Memory B cell (primary cell): ENCODE results near the gene CLCN7.

Source experiments
- ATAC-seq: fragments of 150-1000 bp; cut with Tn5 transposase; 2 replicates; pipeline ENCODE4 v1.10.0; 2021; ENCODE audit warnings: low read depth, mild to moderate bottlenecking, moderate library complexity
- DNase-seq, 2 donors: peaks; one replicate each; pipeline ENCODE4 v3.0.0; 2022; ENCODE audit warnings: low spot score in 2 of 2
- H3K27ac Mint-ChIP-seq: one replicate; pipeline ENCODE4 v1.8.0; 2022; ENCODE audit warnings: mild to moderate bottlenecking, moderate library complexity, mixed read lengths
- H3K27me3 Mint-ChIP-seq: one replicate; pipeline ENCODE4 v1.8.0; 2022; ENCODE audit warnings: mixed read lengths
- H3K36me3 Mint-ChIP-seq: one replicate; pipeline ENCODE4 v1.8.0; 2022; ENCODE audit warnings: mild to moderate bottlenecking, mixed read lengths
- H3K4me1 Mint-ChIP-seq: one replicate; pipeline ENCODE4 v1.8.0; 2022; ENCODE audit warnings: mixed read lengths
- H3K4me3 Mint-ChIP-seq: one replicate; pipeline ENCODE4 v1.8.0; 2022; ENCODE audit warnings: mild to moderate bottlenecking, moderate library complexity, mixed read lengths
- H3K9me3 Mint-ChIP-seq: one replicate; pipeline ENCODE4 v1.8.0; 2022; ENCODE audit warnings: mixed read lengths

Gene CLCN7

GRCh38 chr16:1424028-1424427, 50.8 kb downstream of the CLCN7 start:
- Mint-ChIP-seq H3K4me3 (no peak overlapping the region), H3K27me3 (no peaks in the 10 kb centered on the region), H3K4me1 (peaks cover 7% of the 10 kb centered on the region), H3K9me3 (no peaks in the 10 kb centered on the region), H3K27ac (peak overlapping the region; percentile 4), H3K36me3 (peaks cover 2% of the 10 kb centered on the region)
- DNase-seq, result no peak
- no peak for ATAC-seq

GRCh38 chr16:1422076-1422475, 52.8 kb downstream of the CLCN7 start:
- no peaks in the 10 kb centered on the region for H3K27me3 Mint-ChIP-seq
- H3K9me3 Mint-ChIP-seq, result no peaks in the 10 kb centered on the region
- no peak overlapping the region for H3K4me3 Mint-ChIP-seq
- peak overlapping the region; percentile 97 for H3K27ac Mint-ChIP-seq
- DNase-seq (no peak), ATAC-seq (no peak)
- H3K4me1 Mint-ChIP-seq, result peaks cover 7% of the 10 kb centered on the region
- peaks cover 2% of the 10 kb centered on the region for H3K36me3 Mint-ChIP-seq

- H3K27me3 Mint-ChIP-seq, result no peaks in the 10 kb centered on the region
- H3K36me3 Mint-ChIP-seq, result peaks cover 2% of the 10 kb centered on the region
- peaks cover 10% of the 10 kb centered on the region for H3K4me1 Mint-ChIP-seq
- H3K9me3 Mint-ChIP-seq, result no peaks in the 10 kb centered on the region
- ATAC-seq (no peak), DNase-seq (no peak)
- peak overlapping the region; percentile 97 for H3K4me3 Mint-ChIP-seq
- peak overlapping the region; percentile 97 for H3K27ac Mint-ChIP-seq
These were observed 54.7 kb downstream of the CLCN7 start for GRCh38 chr16:1420111-1420539.

GRCh38 chr16:1416521-1416941, 58.3 kb downstream of the CLCN7 start:
- no peak overlapping the region for H3K4me3 Mint-ChIP-seq
- no peaks in the 10 kb centered on the region for H3K9me3 Mint-ChIP-seq
- peaks cover 2% of the 10 kb centered on the region for H3K36me3 Mint-ChIP-seq
- H3K4me1 Mint-ChIP-seq, result peaks cover 14% of the 10 kb centered on the region
- peak overlapping the region; percentile 53 for H3K27ac Mint-ChIP-seq
- DNase-seq (no peak), ATAC-seq (no peak)
- no peaks in the 10 kb centered on the region for H3K27me3 Mint-ChIP-seq

- peak; percentile 74 to 79 for DNase-seq
- no peaks in the 10 kb centered on the region for H3K9me3 Mint-ChIP-seq
- no peaks in the 10 kb centered on the region for H3K36me3 Mint-ChIP-seq
- peaks cover 7% of the 10 kb centered on the region for H3K4me1 Mint-ChIP-seq
- ATAC-seq, result peak; percentile 66
- peak within 1 kb of the TSS; percentile 90 for H3K4me3 Mint-ChIP-seq
- H3K27ac Mint-ChIP-seq, result peak within 1 kb of the TSS; percentile 93
- H3K27me3 Mint-ChIP-seq, result no peaks in the 10 kb centered on the region
These were observed 60.1 kb downstream of the CLCN7 start, which contains the start of gene UNKL for GRCh38 chr16:1414532-1415260. TSS of gene UNKL (minus strand) at chr16:1414704. CDS start at chr16:1414691, 13 bp downstream.

GRCh38 chr16:1413684-1414531, 60.9 kb downstream of the CLCN7 start:
- DNase-seq, result peak; percentile 66 to 72
- peaks cover 9% of the 10 kb centered on the region for H3K4me1 Mint-ChIP-seq

GRCh38 chr16:1412847-1413246, 62.0 kb downstream of the CLCN7 start:
- no peak for DNase-seq
- no peak for ATAC-seq
- peaks cover 13% of the 10 kb centered on the region for H3K4me1 Mint-ChIP-seq
- H3K4me3 Mint-ChIP-seq, result peak overlapping the region; percentile 46
- no peaks in the 10 kb centered on the region for H3K9me3 Mint-ChIP-seq
- H3K27me3 Mint-ChIP-seq, result no peaks in the 10 kb centered on the region
- H3K36me3 Mint-ChIP-seq, result no peaks in the 10 kb centered on the region
- no peak overlapping the region for H3K27ac Mint-ChIP-seq

More at GRCh38 chr16:1413684-1414531, 60.9 kb downstream of the CLCN7 start:
- Mint-ChIP-seq H3K27me3 (no peaks in the 10 kb centered on the region), H3K9me3 (no peaks in the 10 kb centered on the region), H3K27ac (peak overlapping the region; percentile 93), H3K4me3 (peak overlapping the region; percentile 90), H3K36me3 (no peaks in the 10 kb centered on the region)
- ATAC-seq, result peak; percentile 75

GRCh38 chr16:1408171-1408837, 66.5 kb downstream of the CLCN7 start:
- peaks cover 3% of the 10 kb centered on the region for H3K36me3 Mint-ChIP-seq
- H3K9me3 Mint-ChIP-seq, result no peaks in the 10 kb centered on the region
- ATAC-seq (peak; percentile 94), DNase-seq (peak; percentile 96 to 98)
- peak overlapping the region; percentile 82 for H3K27ac Mint-ChIP-seq
- peaks cover 12% of the 10 kb centered on the region for H3K4me1 Mint-ChIP-seq
- H3K27me3 Mint-ChIP-seq, result no peaks in the 10 kb centered on the region
- peak overlapping the region; percentile 87 for H3K4me3 Mint-ChIP-seq

GRCh38 chr16:1407753-1408152, 67.1 kb downstream of the CLCN7 start:
- peak overlapping the region; percentile 87 for H3K4me3 Mint-ChIP-seq
- ATAC-seq, result no peak
- no peak overlapping the region for H3K27ac Mint-ChIP-seq
- H3K4me1 Mint-ChIP-seq, result peaks cover 13% of the 10 kb centered on the region
- no peaks in the 10 kb centered on the region for H3K9me3 Mint-ChIP-seq
- no peaks in the 10 kb centered on the region for H3K27me3 Mint-ChIP-seq
- H3K36me3 Mint-ChIP-seq, result peaks cover 7% of the 10 kb centered on the region
- no peak for DNase-seq

- H3K27ac Mint-ChIP-seq, result no peak overlapping the region
- no peak overlapping the region for H3K4me3 Mint-ChIP-seq
- no peaks in the 10 kb centered on the region for H3K9me3 Mint-ChIP-seq
- DNase-seq (no peak), ATAC-seq (no peak)
- no peaks in the 10 kb centered on the region for H3K27me3 Mint-ChIP-seq
- H3K36me3 Mint-ChIP-seq, result peaks cover 19% of the 10 kb centered on the region
- peaks cover 7% of the 10 kb centered on the region for H3K4me1 Mint-ChIP-seq
These were observed 71.1 kb downstream of the CLCN7 start for GRCh38 chr16:1403733-1404132.

GRCh38 chr16:1403036-1403435, 71.8 kb downstream of the CLCN7 start:
- no peaks in the 10 kb centered on the region for H3K27me3 Mint-ChIP-seq
- DNase-seq (no peak), ATAC-seq (no peak)
- H3K4me1 Mint-ChIP-seq, result peaks cover 3% of the 10 kb centered on the region
- H3K27ac Mint-ChIP-seq, result no peak overlapping the region
- no peaks in the 10 kb centered on the region for H3K9me3 Mint-ChIP-seq
- peaks cover 22% of the 10 kb centered on the region for H3K36me3 Mint-ChIP-seq
- no peak overlapping the region for H3K4me3 Mint-ChIP-seq

- Mint-ChIP-seq H3K27ac (no peak overlapping the region), H3K4me3 (no peak overlapping the region), H3K36me3 (peaks cover 24% of the 10 kb centered on the region), H3K9me3 (no peaks in the 10 kb centered on the region), H3K27me3 (no peaks in the 10 kb centered on the region), H3K4me1 (peaks cover 3% of the 10 kb centered on the region)
- ATAC-seq (no peak), DNase-seq (no peak)
These were observed 73.1 kb downstream of the CLCN7 start for GRCh38 chr16:1401758-1402154.

- peaks cover 26% of the 10 kb centered on the region for H3K36me3 Mint-ChIP-seq
- H3K27me3 Mint-ChIP-seq, result no peaks in the 10 kb centered on the region
- H3K4me3 Mint-ChIP-seq, result no peak overlapping the region
- peaks cover 3% of the 10 kb centered on the region for H3K4me1 Mint-ChIP-seq
- no peak for DNase-seq
- no peak overlapping the region for H3K27ac Mint-ChIP-seq
- no peaks in the 10 kb centered on the region for H3K9me3 Mint-ChIP-seq
- no peak for ATAC-seq
These were observed 73.6 kb downstream of the CLCN7 start for GRCh38 chr16:1401061-1401757.
